Thyroid gland (tissue), 4 donors: ENCODE measurements around the gene PHLPP1. TPM values are rescaled to one million over a fixed set of nuclear protein-coding genes. Genes with fewer than 3 reads are reported as not detected.
A peak's percentile ranks its signal among the peaks of the same experiment; 100 is the strongest.

Experiments
- DNase-seq, 2 donors: peaks; one replicate each; pipeline ENCODE4 v3.0.0-alpha.2; 2019
- H3K27ac ChIP-seq, 3 donors: fragments of 200-600 bp; sonication (generic); 1 replicate in 2 of 3; 2 replicates in 1 of 3; pipeline ENCODE4 v1.5.1; 2016 to 2019; ENCODE audit warnings: mild to moderate bottlenecking in 1 of 3, moderate library complexity in 1 of 3
- H3K27me3 ChIP-seq: fragments of 200-600 bp; sonication (generic); one replicate; pipeline ENCODE4 v1.5.1; 2019
- H3K36me3 ChIP-seq, 2 donors: fragments of 200-600 bp; sonication (generic); one replicate each; pipeline ENCODE4 v1.5.1; 2016 to 2019
- H3K4me1 ChIP-seq, 2 donors: fragments of 200-600 bp; sonication (generic); one replicate each; pipeline ENCODE4 v1.5.1; 2017 to 2019
- H3K4me3 ChIP-seq, 3 donors: fragments of 200-600 bp; sonication (generic); replicated peaks in 1 of 3; 1 replicate in 2 of 3; 2 replicates in 1 of 3; pipeline ENCODE4 v1.5.1; 2016; ENCODE audit warnings: mild to moderate bottlenecking in 1 of 3
- H3K9me3 ChIP-seq: fragments of 200-600 bp; sonication (generic); one replicate; pipeline ENCODE4 v1.5.1; 2017
- POLR2A ChIP-seq, 2 donors: fragments of 450-650 bp; IDR thresholded peaks; one replicate each; pipeline ENCODE4 v1.6.1; 2017; ENCODE audit warnings: antibody characterized with exemption in 2 of 2, mild to moderate bottlenecking in 2 of 2, moderate library complexity in 1 of 2
- WGBS, 2 donors: methylation state at CpG; one replicate each; pipeline ENCODE4 v1.1.5; 2017; 5-methylcytosine and 5-hydroxymethylcytosine counted together
- intact Hi-C: fragments of 100-400 bp; cut with DNase I; formaldehyde crosslinking; loops from one replicate; pipeline ENCODE4 v1.15.1; 2023
- total RNA-seq, 4 donors: library from RNA; depleted of rRNA; stranded (reverse); fragments of >200 nt; gene quantifications; one replicate each; pipeline ENCODE4 v1.2.3, GENCODE V29; 2016
- TF ChIP-seq, protein P1 (sequence below), 6 experiments: fragments of 200-600 bp in 3 of 6; fragments of 450-650 bp in 3 of 6; sonication (generic) in 3 of 6; IDR thresholded peaks; one replicate each; pipeline ENCODE4 v1.5.1; 2016 to 2019; ENCODE audit warnings: antibody characterized with exemption in 6 of 6, mild to moderate bottlenecking in 2 of 6, inconsistent platforms in 1 of 6, moderate library complexity in 1 of 6

The PHLPP1 gene
- total RNA-seq, 4 donors from 2014 or later, result 14.6 to 22.7 (median 20.4) TPM

DNA sequence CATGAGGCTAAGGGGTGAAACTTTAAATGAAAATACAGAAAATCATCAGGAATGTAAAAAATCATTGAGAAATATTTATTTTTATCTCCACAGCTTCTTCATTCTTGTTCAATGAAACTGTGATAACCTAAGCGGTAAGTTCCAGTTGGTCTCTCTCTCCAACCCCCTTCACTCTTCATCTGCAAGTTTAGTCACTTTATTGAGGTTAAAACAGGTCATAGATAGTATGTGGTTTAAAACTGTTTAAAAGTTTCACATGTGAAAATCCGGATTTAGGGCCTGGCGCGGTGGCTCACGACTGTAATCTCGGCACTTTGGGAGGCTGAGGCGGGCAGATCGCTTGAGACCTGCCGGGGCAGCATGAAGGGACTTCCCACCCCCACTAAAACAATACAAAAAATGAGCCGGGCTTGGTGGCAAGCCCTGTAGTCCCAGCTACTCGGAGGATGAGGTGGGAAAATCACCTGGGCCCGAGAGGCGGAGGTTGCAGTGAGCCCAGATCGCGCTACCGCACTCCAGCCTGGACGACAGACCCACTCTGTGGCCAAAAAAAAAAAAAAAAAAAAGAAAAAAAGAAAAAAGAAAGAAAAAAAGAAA is 1.6 kb upstream of the PHLPP1 start:
- no peaks in the 10 kb centered on the region for H3K9me3 ChIP-seq
- WGBS, 2 donors, result 84 to 86% methylated on average over 17 of the region's 17 CpGs
- H3K4me3 ChIP-seq, result no peak overlapping the region
- no peak overlapping the region for H3K27ac ChIP-seq
- TF ChIP-seq POLR2A (IDR thresholded peaks at IDR 0.05), result no peak
- TF ChIP-seq, protein P1, sequence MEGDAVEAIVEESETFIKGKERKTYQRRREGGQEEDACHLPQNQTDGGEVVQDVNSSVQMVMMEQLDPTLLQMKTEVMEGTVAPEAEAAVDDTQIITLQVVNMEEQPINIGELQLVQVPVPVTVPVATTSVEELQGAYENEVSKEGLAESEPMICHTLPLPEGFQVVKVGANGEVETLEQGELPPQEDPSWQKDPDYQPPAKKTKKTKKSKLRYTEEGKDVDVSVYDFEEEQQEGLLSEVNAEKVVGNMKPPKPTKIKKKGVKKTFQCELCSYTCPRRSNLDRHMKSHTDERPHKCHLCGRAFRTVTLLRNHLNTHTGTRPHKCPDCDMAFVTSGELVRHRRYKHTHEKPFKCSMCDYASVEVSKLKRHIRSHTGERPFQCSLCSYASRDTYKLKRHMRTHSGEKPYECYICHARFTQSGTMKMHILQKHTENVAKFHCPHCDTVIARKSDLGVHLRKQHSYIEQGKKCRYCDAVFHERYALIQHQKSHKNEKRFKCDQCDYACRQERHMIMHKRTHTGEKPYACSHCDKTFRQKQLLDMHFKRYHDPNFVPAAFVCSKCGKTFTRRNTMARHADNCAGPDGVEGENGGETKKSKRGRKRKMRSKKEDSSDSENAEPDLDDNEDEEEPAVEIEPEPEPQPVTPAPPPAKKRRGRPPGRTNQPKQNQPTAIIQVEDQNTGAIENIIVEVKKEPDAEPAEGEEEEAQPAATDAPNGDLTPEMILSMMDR (IDR thresholded peaks at IDR 0.05), result no peak
- no peaks in the 10 kb centered on the region for H3K27me3 ChIP-seq
- peak in 1 of 2 donors; percentile 4 for DNase-seq
- intact Hi-C loops, result loop anchor here (5.0 kb wide), 1 partner anchor 269 kb away; no protein-coding TSS in a partner anchor
- H3K36me3 ChIP-seq, result no peaks in the 10 kb centered on the region
- H3K4me1 ChIP-seq, result peaks cover 4 to 5% of the 10 kb centered on the region in 2 donors

GRCh38 chr18:62714671-62715435 is 488 bp upstream of the PHLPP1 start:
- intact Hi-C loops, result loop anchor here (5.0 kb wide), 1 partner anchor 267 kb away; no protein-coding TSS in a partner anchor
- WGBS, 2 donors, result 2 to 6% methylated on average over 15 to 34 of the region's 50 CpGs
- no peak for TF ChIP-seq POLR2A (IDR thresholded peaks at IDR 0.05)
- TF ChIP-seq, protein P1 (IDR thresholded peaks at IDR 0.05), result peak; percentile 33 to 94 (median 78)
- DNase-seq, result peak; percentile 99 to 100
- H3K4me1 ChIP-seq, result peaks cover 4 to 13% of the 10 kb centered on the region in 2 donors
- H3K27me3 ChIP-seq, result no peaks in the 10 kb centered on the region
- H3K36me3 ChIP-seq, result no peaks in the 10 kb centered on the region
- H3K4me3 ChIP-seq, result peak overlapping the region in 1 of 3 donors; percentile 44
- H3K9me3 ChIP-seq, result no peaks in the 10 kb centered on the region
- peak overlapping the region; percentile 91 to 94 (median 94) for H3K27ac ChIP-seq

GRCh38 chr18:62715759-62716615 is 646 bp downstream of the PHLPP1 start:
- Histone ChIP-seq H3K9me3 (no peaks in the 10 kb centered on the region), H3K27ac (peak overlapping the region; percentile 91 to 94 (median 94)), H3K36me3 (no peaks in the 10 kb centered on the region), H3K27me3 (no peaks in the 10 kb centered on the region), H3K4me1 (peaks cover 4 to 13% of the 10 kb centered on the region in 2 donors), H3K4me3 (peak overlapping the region; percentile 51 to 79 (median 74))
- peak; percentile 57 to 68 for DNase-seq
- 0% methylated on average over 2 of the region's 127 CpGs; no CpG with 5 or more reads in 1 of the 2 donors for whole genome bisulfite sequencing, 2 donors
- TF ChIP-seq, protein P1 (IDR thresholded peaks at IDR 0.05), result no peak
- TF ChIP-seq POLR2A (IDR thresholded peaks at IDR 0.05), result no peak
- intact Hi-C loops, result no loop called here

DNA sequence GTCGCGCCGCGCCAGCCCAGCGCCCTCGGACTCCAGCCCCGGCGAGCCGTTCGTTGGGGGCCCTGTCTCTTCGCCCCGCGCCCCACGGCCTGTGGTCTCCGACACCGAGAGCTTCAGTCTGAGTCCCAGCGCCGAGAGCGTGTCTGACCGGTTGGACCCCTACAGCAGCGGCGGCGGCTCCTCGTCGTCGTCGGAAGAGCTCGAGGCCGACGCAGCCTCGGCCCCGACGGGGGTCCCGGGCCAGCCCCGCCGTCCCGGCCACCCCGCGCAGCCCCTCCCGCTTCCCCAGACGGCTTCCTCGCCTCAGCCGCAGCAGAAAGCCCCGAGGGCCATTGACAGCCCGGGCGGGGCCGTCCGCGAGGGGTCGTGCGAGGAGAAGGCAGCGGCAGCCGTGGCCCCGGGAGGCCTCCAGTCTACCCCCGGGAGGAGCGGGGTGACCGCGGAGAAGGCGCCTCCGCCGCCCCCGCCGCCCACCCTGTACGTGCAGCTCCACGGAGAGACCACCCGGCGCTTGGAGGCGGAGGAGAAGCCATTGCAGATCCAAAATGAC is 1.4 kb downstream of the PHLPP1 start:
- Histone ChIP-seq H3K9me3 (no peaks in the 10 kb centered on the region), H3K4me3 (peak overlapping the region; percentile 15 to 74 (median 59)), H3K4me1 (peaks cover 4 to 13% of the 10 kb centered on the region in 2 donors), H3K36me3 (no peaks in the 10 kb centered on the region), H3K27me3 (no peaks in the 10 kb centered on the region), H3K27ac (peak overlapping the region; percentile 30 to 86 (median 81))
- peak; percentile 52 to 56 for DNase-seq
- WGBS, 2 donors, result 0% methylated on average over 9 to 16 of the region's 68 CpGs
- intact Hi-C loops, result no loop called here
- TF ChIP-seq POLR2A (IDR thresholded peaks at IDR 0.05), result no peak
- TF ChIP-seq, protein P1 (IDR thresholded peaks at IDR 0.05), result peak in 1 of 6 experiments; percentile 23
